PC-9 (cell line): Measurements from ENCODE around the gene HABP4. TPM values are rescaled to one million over a fixed set of nuclear protein-coding genes. Genes with fewer than 3 reads are reported as not detected.

ENCODE experiments used
- BruUV-seq: library from RNA; stranded (reverse); fragments of 400-500 nt; replicated peaks from 2 replicates; lab custom pipeline; 2021; lab: Mats Ljungman, UMichigan
- CTCF ChIA-PET: fragments of 300-600 bp; sonication (Branson Sonifier 250); formaldehyde crosslinking; loops from one replicate; lab custom pipeline; 2022; ENCODE audit warnings: antibody characterized with exemption; lab: Charles Lee
- POLR2A ChIA-PET: fragments of 300-600 bp; sonication (Branson Sonifier 250); formaldehyde crosslinking; loops from one replicate; lab custom pipeline; 2022; ENCODE audit warnings: antibody characterized with exemption; ENCODE audit not compliant: unreplicated experiment; lab: Charles Lee
- DNase-seq, 2 experiments: peaks; one replicate each; pipeline versions ENCODE4 v3.0.0 to v3.0.0-alpha.2; 2015 to 2022; ENCODE audit warnings: mixed read lengths in 1 of 2
- H2AFZ ChIP-seq: fragments of 200-600 bp; sonication (generic); 2 replicates; pipeline ENCODE4 v1.8.1; 2017; ENCODE audit warnings: antibody characterized with exemption
- H3F3A ChIP-seq: fragments of 200-600 bp; sonication (generic); 2 replicates; pipeline ENCODE4 v1.8.1; 2017; ENCODE audit warnings: antibody characterized with exemption, mild to moderate bottlenecking, low read depth; ENCODE audit not compliant: insufficient read depth
- H3K27ac ChIP-seq: fragments of 200-600 bp; sonication (generic); 2 replicates; pipeline ENCODE4 v1.6.1; 2016; ENCODE audit warnings: mixed run types
- H3K27me3 ChIP-seq: fragments of 200-600 bp; sonication (generic); 2 replicates; pipeline ENCODE4 v1.6.1; 2016; ENCODE audit warnings: low read depth, mixed run types; ENCODE audit not compliant: insufficient read depth
- H3K36me3 ChIP-seq: fragments of 200-600 bp; sonication (generic); 2 replicates; pipeline ENCODE4 v1.6.1; 2016; ENCODE audit warnings: low read depth, mixed run types
- H3K4me1 ChIP-seq: fragments of 200-600 bp; sonication (generic); replicated peaks from 2 replicates; pipeline ENCODE4 v1.6.1; 2016; ENCODE audit warnings: mixed run types; ENCODE audit not compliant: insufficient read depth
- H3K4me2 ChIP-seq: fragments of 200-600 bp; sonication (generic); 2 replicates; pipeline ENCODE4 v1.6.1; 2017; ENCODE audit warnings: mixed run types
- H3K4me3 ChIP-seq: fragments of 200-600 bp; sonication (generic); 2 replicates; pipeline ENCODE4 v1.6.1; 2016; ENCODE audit warnings: mixed run types
- H3K79me2 ChIP-seq: fragments of 200-600 bp; sonication (generic); 2 replicates; pipeline ENCODE4 v1.6.1; 2017; ENCODE audit warnings: low read depth, mixed run types
- H3K9me2 ChIP-seq: fragments of 200-600 bp; sonication (generic); 2 replicates; pipeline ENCODE4 v1.8.1; 2017; ENCODE audit warnings: mild to moderate bottlenecking; ENCODE audit not compliant: insufficient read depth
- H3K9me3 ChIP-seq: fragments of 200-600 bp; sonication (generic); 2 replicates; pipeline ENCODE4 v1.8.1; 2016; ENCODE audit warnings: low read depth; ENCODE audit not compliant: insufficient read depth
- H4K20me1 ChIP-seq: fragments of 200-600 bp; sonication (generic); 2 replicates; pipeline ENCODE4 v1.8.1; 2017; ENCODE audit not compliant: insufficient read depth
- CTCF ChIP-seq: fragments of 200-600 bp; sonication (generic); conservative IDR thresholded peaks from 2 replicates; pipeline ENCODE4 v1.6.1; 2017; ENCODE audit warnings: mixed run types, antibody characterized with exemption, mild to moderate bottlenecking, moderate library complexity
- EZH2 ChIP-seq: fragments of 200-600 bp; sonication (generic); IDR thresholded peaks from 2 replicates; pipeline ENCODE4 v1.8.0; 2017; ENCODE audit warnings: antibody characterized with exemption, low read depth
- intact Hi-C: fragments of 100-400 bp; cut with micrococcal nuclease; formaldehyde crosslinking; loops from one replicate; pipeline ENCODE4 v1.10.0; 2022; ENCODE audit not compliant: unreplicated experiment
- total RNA-seq: library from RNA; stranded (reverse); gene quantifications from 2 replicates; pipeline ENCODE4 v1.2.3, GENCODE V29; 2021

HABP4 gene
- total RNA-seq, 1 experiment from 2014 or later = 8.1 TPM

GRCh38 chr9:96482476-96482875 is 32.5 kb downstream of the HABP4 start:
- ChIA-PET POLR2A (no interaction called here), CTCF (no interaction called here)
- no peak for TF ChIP-seq EZH2
- TF ChIP-seq CTCF = no peak
- Histone ChIP-seq H3K4me1 (peaks cover 17% of the 10 kb centered on the region), H3K36me3 (no peaks in the 10 kb centered on the region), H3K4me3 (no peak overlapping the region), H2AFZ (no peak overlapping the region), H3K79me2 (no peaks in the 10 kb centered on the region), H3K27me3 (no peaks in the 10 kb centered on the region), H3F3A (peaks cover 6% of the 10 kb centered on the region), H3K9me3 (no peaks in the 10 kb centered on the region), H3K27ac (no peak overlapping the region), H3K9me2 (no peaks in the 10 kb centered on the region), H4K20me1 (no peaks in the 10 kb centered on the region), H3K4me2 (no peak overlapping the region)
- intact Hi-C loops = no loop called here
- no TSS peak for BruUV-seq
- DNase-seq = no peak

- Histone ChIP-seq H3K36me3 (no peaks in the 10 kb centered on the region), H3K9me2 (no peaks in the 10 kb centered on the region), H3K9me3 (no peaks in the 10 kb centered on the region), H3K27me3 (no peaks in the 10 kb centered on the region), H4K20me1 (no peaks in the 10 kb centered on the region), H3K4me2 (no peak overlapping the region), H3K27ac (no peak overlapping the region), H3K79me2 (no peaks in the 10 kb centered on the region), H3K4me3 (no peak overlapping the region), H3K4me1 (peaks cover 17% of the 10 kb centered on the region), H3F3A (peaks cover 6% of the 10 kb centered on the region), H2AFZ (no peak overlapping the region)
- DNase-seq = no peak
- BruUV-seq = no TSS peak
- intact Hi-C loops = no loop called here
- ChIA-PET CTCF (no interaction called here), POLR2A (no interaction called here)
- TF ChIP-seq EZH2 (no peak), CTCF (no peak)
Measured at GRCh38 chr9:96483197-96483596, 33.2 kb downstream of the HABP4 start.

GRCh38 chr9:96483733-96484390 is 33.9 kb downstream of the HABP4 start:
- Histone ChIP-seq H3K9me2 (no peaks in the 10 kb centered on the region), H2AFZ (no peak overlapping the region), H3K9me3 (no peaks in the 10 kb centered on the region), H3K27ac (no peak overlapping the region), H4K20me1 (no peaks in the 10 kb centered on the region), H3F3A (peaks cover 6% of the 10 kb centered on the region), H3K27me3 (no peaks in the 10 kb centered on the region), H3K36me3 (no peaks in the 10 kb centered on the region), H3K4me3 (no peak overlapping the region), H3K79me2 (no peaks in the 10 kb centered on the region), H3K4me2 (no peak overlapping the region), H3K4me1 (peaks cover 17% of the 10 kb centered on the region)
- intact Hi-C loops = no loop called here
- ChIA-PET CTCF (no interaction called here), POLR2A (no interaction called here)
- DNase-seq = no peak
- BruUV-seq = no TSS peak
- TF ChIP-seq CTCF (no peak), EZH2 (no peak)
